ENCODE results near the gene MGMT.

GRCh38 chr10:129605266-129605985, 138.4 kb downstream of the MGMT start:
- TF ChIP-seq CTCF (IDR thresholded peaks at IDR 0.05; ENCODE audit: borderline replicate concordance, extremely low read depth, low read length, poor library complexity, severe bottlenecking) (no peak), EZH2 (IDR thresholded peaks at IDR 0.05; ENCODE audit: borderline replicate concordance, low read depth, low read length, severe bottlenecking) (no peak)
